ENCODE results near the gene MED10.

Gene MED10

DNA sequence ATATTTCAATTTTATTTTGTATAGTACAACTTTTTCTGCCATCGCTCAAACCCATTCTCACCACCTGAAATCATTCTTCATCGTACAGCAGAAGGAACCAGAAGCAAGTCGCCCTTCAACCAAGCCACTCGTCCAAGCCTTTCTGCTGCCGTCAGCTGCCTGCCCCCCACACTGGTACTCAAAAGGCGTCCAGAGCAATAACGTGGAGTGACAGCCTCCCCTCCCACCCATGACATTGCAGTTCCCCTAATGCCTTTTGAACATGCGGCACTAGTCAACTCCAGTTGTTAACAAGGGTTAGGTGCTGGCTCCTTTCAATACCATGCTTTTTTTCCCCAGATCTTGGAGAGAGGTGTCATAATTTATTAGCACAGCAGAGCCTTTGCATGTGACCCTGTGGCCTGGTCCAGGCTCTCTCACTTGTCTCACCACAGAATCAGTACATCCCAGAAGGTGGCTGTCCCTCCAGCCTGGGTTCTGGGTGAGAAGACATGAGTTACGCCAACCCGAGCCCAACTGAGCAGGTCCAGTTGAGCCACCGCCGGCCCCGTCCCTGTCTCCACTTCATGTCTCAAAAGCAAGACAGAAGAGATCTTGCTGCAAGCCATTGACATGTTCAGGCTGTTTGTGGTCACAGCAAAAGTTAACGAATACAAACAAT is 20.4 kb upstream of the MED10 start:
- no peak for DNase-seq

DNA sequence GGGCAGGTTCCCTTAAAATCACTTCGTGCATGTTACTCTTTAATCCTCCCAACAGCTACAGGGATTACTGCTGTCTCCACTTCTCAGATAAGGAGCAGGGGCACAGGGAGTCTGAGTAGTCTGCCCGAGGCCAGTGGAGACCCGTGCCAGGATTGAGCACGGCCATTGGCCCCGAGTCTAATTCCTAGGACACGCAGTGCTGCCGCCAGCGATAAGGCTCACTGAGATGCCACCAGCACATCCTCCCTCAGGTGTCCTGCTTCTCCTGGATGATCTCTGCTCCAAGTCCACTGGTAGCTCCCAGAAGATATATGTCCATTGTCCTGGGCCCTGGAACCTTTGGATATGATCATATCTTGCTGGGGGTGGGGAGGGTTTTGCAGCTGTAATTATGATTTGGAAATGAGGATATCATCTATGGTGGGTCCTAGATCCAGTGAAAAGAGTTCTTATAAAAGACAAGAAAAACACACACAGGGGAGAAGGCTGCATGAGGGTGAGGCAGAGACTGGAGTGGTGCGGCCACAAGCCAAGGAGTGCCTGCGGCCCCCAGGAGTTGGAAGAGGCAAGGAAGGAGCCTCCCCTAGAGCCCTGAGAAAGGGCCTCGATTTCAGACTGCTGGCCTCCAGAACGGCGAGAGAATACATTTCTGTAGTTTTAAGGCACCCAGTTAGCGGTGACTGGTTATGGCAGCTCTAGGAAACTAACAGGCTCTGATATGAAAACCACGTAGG is 19.4 kb upstream of the MED10 start:
- no peak for DNase-seq

DNA sequence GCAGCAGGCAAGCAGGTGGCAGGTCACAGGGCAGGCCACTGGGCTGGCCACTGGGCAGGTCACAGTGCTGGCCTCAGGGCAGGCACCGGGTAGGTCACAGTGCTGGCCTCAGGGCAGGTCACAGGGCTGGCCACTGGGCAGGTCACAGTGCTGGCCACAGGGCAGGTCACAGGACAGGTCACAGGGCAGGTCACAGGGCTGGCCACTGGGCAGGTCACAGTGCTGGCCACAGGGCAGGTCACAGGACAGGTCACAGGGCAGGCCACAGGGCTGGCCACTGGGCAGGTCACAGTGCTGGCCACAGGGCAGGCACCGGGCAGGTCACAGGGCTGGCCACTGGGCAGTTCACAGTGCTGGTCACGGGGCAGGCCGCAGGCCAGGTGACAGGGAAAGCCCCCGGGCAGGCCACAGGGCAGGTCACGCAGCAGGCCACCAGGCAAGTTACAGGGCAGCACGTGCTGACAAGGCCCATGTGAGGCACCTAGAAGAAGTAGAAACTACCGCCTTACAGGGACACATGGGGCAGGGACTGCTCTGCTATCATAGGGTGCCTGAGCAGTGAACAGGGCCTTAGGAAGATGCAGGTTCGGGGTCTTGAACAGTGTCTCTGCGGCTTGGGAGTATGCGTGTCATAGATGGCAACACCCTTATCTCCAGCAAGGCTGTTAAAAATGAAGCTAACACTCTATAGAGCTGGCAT is 18.6 kb upstream of the MED10 start:
- DNase-seq, result no peak

DNA sequence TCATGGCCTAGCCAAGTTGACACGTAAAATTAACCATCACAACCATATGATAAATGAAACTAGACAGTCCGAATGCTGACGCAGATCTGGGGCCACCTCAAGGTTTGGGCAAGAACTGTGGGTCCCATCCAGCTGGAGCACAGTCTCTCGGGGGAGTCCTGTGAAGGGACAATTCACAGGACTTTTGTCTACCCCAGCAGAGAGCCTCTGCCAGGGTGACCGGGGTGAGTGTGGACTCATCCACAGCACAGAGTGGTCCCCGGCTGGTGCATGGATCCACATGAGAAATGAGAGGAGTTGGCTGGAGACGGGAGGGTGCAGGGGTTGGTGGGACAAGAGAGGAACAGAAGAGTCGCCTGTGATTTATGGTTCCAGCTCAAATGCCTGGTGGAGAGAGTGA is 17.7 kb upstream of the MED10 start:
- no peak for DNase-seq

DNA sequence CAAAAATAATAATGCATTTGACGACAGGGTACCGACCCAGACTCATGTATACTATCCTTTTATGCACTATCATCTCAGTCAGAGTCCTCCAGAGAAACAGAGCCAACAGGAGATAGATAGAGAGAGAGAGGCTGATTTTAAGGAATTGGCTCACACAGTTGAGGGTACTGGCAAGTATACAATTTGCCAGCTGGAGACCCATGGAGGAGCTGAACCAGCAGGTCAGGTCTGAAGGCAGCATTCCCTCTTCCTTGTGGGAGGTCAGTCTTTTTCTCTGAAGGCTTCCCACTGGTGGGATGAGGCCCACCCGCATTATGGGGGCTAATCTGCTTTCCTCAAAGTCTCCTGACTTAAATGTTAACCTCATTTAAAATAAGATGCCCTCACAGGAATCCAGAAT is 17.3 kb upstream of the MED10 start:
- DNase-seq, result no peak

DNA sequence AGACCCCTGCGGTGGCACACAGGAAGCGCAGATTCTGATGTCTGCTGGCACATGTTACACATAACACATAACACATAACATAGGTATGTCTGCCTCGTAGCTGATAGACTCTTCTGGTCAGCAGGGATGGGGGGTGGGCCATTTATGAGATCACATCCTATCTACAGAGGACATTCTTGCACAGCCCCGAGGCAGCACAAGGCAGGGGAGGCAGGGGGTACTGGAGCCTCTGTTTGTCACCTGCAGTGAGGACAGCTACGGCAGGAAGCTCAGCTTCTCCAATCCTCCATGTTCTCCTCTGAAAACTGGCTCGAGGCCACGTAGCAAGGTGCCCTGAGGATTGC is 16.7 kb upstream of the MED10 start:
- DNase-seq, result no peak

DNA sequence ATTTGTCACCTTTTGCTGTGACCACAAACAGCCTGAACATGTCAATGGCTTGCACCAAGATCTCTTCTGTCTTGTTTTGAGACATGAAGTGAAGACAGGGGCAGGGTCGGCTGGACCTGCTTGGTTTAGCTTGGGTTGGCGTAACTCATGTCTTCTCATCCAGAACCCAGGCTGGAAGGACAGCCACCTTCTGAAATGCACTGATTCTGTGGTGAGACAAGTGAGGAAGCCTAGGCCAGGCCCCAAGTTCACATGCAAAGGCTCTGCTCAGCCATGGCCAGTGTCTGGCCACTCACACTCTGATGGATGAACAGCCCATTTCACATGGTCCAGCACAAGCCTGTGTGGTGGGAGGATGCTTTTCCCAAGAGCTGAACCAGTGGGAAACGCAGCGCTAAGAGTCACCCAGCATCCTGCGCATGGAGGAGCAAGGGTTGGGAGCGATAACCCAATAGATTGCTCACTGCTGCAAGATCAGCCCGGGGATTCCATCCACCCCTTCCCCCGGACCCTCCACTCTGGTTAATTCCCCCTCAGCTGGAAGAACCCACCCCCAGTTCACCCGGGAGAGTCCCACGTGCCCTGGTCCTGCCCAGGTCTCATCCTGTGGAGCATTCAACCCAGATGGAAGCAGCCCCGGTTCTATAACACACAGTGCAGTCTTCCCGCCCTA is 16.2 kb upstream of the MED10 start:
- no peak for DNase-seq

DNA sequence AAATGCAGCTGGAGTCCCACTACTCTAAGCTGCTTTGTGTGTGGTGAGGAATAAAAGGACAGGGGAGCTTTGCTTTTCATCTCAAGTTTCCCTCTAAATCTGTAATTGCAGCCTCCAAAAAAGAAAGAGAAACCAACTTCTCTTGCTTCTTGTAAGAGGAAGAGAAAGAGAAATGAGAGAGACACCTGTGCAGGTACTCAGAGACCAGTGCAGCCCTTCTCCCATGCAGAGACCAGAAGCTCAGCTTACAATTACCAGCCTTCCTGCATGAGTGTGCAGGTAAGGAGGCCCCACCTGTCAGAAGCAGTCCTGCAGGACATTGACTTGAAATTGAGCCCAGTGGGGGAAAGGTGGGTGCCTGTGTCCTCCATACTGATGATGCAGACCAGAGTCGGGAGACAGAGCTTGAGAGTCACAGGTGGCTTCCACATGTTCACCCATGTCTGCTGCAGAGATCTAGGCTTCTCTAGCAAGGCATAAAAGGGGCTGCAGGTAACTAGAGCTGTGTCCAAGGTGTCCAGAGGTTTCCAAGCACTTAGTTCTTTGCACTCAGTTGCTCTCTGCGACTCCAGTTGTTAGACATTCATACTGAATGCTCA is 15.3 kb upstream of the MED10 start:
- DNase-seq, result no peak

DNA sequence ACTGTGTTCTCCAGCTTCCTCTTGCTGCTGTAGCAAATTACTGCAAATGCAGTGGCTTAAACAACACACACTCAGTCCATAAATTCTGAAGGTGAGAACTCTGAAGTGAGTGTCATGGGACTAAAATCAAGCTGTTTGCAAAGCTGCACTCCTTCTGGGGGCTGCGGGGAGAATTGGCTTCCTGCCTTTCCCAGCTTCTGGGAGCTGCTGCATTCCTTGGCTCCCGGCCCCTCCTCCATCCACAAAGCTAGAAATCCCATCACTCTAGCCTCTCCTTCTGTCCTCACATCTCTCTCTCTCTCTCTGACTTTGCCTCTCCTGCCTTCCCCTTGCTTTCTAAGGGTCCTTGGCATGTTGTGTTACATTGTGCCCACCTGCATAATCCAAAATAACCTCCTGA is 14.2 kb upstream of the MED10 start:
- no peak for DNase-seq

DNA sequence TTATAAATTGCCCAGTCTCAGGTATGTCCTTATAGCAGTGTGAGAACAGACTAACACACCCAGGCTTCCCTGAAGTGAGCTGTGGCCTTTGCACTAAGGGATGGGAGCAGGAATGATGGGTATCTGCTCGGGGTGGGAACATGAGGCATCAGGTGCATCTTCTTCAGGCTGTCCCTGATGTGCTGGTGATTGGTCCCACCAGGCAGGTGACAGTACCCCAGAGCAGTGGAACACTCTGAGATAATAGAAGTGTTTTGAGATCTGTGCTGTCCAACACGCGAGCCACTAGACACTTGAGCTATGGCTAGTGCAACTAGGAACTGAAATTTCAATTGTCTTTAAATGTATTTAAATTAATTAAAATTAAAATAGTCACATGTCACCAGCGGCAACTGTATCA is 12.8 kb upstream of the MED10 start:
- no peak for DNase-seq

DNA sequence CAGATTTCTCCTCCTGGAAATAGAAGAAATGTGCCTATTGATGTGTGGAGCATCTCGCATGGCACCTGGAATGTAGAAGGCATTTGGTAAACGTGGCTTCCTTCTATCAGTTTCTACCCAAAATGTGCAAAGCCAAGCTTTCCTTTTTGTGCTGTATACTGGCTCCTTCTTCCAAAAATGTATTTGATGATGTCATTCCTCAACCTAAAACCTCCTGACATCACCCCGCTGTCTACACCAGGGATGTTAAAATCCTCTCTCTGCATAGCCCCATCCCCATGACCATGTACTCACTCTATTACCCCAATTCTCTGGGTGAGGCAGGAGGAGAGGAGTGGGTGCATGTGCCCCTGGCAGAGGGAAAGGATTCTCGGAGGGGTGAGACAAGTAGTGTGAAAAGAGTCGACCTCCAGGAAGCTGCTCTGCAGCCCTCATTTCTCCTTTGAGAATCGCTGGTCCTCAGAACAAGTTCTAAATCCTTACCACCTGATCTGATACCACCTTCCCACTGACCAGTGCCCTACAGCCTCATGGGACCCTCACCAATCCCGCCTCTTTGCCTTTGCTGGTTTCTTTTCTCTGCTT is 11.7 kb upstream of the MED10 start:
- no peak for DNase-seq

DNA sequence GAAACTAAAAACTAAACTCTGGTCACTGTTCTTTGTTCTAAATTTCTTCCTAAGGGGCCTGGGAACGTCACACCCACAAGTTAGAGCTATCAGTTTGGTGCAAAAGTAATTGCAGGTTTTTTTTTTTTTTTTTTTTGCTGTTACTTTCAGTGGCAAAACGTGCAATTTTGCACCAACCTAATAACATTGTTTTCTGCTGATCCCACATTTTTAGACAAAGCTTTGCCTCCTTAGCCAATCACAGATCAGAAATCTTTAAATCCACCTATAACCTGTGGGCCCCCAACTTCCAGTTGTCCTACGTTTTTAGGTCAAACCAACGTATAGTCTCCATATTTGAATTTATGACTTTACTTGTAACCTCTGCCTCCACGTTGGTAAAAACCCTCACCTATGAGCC is 11.1 kb upstream of the MED10 start:
- DNase-seq, result no peak

DNA sequence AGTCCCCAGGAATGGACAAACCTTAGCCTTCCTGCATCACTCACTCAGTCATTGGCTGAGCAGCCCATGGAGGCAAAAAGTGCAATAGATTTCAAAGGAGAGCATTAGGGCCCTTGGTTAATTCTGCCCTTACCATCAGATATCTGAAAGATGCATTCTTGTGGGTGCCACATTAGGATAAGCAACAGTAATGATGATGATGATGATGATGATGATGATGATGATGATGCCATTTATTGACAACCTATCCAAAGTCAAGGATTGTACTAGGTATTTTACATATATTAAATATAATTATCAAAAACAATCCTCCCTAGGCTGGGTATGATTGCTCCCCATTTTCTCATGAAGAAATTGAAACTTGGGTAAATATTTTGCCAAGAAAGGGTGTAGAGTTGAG is 9.6 kb upstream of the MED10 start:
- DNase-seq, result no peak

DNA sequence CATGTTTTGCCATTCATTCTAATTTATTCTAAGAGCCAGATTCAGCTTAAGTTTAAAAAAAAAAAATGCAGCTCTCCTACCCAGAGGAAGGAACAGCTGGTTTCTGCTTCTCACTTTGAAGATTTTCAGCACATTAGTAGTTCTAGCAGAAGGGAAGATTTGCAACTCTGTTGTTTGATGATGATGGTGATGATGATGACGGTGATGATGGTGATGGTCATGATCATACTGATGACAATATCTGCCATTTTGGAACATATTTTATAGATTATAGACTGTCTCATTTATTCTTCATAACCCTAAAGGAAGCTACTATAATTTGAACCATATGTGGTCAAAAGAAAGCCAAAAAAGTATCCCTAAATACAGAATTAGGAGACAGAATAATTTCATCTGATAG is 7.9 kb upstream of the MED10 start:
- no peak for DNase-seq

DNA sequence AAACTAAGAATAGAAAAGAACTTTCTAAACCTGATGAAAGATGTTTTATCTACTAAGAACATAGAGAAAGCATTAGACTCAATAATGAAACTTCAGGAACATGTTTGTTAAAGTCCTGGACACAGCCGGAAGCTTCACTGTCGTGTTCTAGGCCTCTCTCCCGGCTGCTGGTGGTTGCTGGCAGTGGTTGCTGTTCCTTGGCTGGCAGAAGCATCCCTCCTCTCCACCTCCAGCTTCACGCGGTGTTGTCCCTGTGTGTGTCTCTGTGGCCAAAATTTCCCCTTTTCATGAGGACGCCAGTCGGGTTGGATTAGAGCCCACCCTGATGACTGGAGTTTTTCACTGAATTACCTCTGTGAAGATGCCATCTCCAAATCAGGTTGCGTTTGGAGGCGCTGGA is 6.5 kb upstream of the MED10 start:
- no peak for DNase-seq

DNA sequence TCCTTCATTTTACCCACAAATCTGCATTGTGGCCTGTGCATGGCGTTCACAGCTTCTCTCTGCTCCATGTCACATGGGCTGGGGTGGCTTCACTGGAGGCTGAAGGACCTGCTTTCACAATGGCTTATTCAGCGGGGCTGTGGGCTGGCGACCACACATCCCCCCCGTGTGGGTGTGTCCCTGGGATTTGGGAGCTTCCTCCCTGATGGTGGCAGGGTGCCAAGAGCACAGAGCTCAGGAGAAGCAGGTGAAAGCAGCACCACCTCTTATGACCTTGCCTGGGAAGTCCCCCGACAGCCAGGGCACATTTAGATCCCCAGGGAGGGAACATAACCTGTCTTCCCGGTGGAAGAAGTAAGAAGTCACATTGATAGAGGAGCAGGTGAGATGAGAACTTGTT is 5.0 kb upstream of the MED10 start:
- no peak for DNase-seq

DNA sequence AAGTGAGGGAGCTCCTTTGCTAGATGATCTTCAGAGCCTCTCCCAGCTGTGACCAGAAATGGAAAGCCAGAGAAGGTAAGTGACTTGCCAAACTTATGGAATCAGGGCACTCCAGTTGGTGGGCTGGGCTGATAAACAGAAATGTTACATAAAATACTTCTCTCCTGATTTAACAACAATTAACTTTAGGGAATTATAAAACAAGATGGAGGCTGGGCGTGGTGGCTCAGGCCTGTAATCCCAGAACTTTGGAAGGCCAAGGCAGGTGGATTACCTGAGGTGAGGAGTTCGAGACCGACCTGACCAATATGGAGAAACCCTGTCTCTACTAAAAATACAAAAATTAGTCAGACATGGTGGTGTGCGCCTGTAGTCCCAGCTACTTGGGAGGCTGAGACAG is 899 bp upstream of the MED10 start:
- DNase-seq, result no peak

DNA sequence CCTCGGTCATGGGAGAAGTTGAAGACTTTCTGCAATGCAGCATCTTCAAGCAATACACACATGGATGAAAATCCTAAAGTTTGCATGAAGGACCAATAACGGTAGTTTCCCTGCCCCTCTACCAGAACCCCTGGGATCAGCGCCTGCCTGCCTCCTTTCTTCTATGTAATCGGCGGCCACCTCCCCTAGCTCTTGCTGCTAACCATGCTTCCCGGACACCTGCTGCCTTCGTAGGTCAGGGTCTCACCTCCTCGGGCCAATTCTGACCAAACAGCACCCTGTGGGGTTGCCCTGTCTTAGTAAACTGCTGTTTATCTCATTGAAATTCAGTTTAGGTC is 388 bp upstream of the MED10 start:
- DNase-seq, result no peak

DNA sequence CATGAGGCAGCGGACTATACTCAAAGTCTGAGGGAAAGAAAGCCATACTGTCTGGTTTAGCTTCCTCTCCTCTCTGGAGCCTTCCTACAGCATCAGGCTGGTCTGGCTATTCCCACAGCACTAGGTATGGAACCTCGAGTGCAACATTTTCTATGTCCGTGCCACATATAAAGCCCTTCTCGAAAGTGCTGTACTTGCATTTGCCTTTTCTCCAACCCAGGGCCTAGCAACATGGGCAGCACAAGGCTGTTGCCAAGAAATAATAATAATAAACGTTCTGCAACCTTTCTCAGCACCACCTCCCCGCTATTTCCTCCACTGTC is 804 bp downstream of the MED10 start:
- no peak for DNase-seq

DNA sequence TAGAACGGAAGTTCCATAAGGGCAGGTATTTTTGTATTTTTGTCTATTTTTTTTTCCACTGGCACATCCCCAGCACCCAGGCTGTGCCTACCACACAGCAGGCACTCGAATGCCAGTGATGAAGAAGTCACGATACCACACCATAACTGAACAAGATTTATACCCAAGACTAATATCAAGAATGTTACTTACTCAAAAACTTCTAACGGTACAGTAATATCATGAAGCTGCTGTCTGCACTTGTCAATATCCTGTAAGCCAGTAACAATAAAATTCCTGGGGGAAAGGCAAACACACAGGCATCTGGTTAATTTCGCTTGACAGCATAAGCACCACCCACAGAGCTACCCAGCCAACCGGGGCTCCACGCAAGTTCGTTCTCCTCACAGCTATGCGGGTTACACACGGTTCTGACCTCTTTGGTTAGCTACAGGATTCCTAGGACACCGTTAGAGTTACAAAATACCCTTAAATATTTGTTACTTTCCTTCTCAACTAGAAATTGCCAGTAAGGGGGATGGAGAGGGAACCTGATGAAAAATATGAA is 1.3 kb downstream of the MED10 start:
- no peak for DNase-seq

DNA sequence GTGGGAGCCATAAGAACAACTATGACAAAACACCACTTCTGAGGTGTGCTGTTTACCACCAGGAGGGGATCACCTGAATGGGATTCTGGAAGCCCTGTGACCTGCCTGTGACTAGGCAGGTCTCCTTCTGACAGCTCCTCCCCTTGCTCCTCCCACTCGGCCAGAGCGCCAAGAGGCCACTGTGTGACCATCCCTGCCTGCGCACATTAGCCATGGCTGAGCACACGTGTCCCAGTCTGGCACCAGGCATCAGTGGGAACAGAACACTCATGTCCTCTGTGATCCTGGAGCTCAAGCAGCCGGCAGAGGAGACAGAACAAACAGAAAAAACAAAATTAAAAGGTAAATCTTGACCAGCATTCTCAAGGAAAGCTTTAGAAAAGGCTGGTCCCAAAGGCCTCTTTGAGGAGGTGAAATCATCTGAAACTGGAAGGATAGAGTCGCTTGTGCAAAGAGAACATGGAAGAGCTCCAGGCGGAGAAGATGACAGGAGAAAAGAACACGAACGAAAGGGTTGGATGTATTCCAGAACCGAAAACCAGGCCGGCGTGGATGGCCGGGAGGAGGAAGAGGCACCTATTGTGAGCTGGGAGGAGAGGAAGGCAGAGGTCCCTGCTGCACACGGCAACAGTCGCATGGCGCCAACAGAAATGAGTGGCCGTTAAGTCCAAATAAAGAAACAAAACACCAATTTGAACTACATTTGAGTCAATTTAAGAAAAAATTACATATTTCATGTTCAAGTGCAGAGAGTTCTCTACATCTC is 5.1 kb downstream of the MED10 start:
- DNase-seq, result no peak
